ENCODE results near the gene PPFIA1.
"Not testable (repeated sequence)": the region's sequence is repeated elsewhere in the genome, so short reads cannot be mapped to it uniquely, and the experiment has no call there.

Gene PPFIA1

DNA sequence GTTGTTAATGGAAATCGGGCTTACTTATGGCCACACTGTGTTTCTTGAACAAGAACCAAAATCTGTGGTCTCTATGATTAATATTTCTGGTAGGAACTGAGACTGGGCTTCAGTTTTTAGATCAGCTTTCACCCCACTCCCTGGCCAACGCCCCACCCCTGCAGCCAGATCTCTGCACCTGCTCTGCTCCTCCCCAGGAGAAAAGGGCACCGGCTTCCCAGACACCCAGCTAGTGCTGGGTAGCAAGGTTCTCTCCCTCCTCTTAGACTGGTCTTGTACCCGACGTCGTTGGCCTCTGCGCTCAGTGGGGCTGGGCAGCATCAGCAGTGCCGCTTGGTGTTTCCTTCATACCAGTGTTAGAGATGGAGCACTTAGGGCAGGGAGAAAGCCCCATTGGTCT, 110.9 kb downstream of the PPFIA1 start:
- TF ChIP-seq, protein P1, sequence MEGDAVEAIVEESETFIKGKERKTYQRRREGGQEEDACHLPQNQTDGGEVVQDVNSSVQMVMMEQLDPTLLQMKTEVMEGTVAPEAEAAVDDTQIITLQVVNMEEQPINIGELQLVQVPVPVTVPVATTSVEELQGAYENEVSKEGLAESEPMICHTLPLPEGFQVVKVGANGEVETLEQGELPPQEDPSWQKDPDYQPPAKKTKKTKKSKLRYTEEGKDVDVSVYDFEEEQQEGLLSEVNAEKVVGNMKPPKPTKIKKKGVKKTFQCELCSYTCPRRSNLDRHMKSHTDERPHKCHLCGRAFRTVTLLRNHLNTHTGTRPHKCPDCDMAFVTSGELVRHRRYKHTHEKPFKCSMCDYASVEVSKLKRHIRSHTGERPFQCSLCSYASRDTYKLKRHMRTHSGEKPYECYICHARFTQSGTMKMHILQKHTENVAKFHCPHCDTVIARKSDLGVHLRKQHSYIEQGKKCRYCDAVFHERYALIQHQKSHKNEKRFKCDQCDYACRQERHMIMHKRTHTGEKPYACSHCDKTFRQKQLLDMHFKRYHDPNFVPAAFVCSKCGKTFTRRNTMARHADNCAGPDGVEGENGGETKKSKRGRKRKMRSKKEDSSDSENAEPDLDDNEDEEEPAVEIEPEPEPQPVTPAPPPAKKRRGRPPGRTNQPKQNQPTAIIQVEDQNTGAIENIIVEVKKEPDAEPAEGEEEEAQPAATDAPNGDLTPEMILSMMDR (IDR thresholded peaks at IDR 0.05; ENCODE audit: borderline replicate concordance, control extremely low read depth, extremely low read depth, insufficient read depth, missing control alignments): no peak
- DNase-seq (ENCODE audit: low spot score): no peak
- in situ Hi-C loops (cut with MboI; ENCODE audit: low sequenced_read_pairs, unreplicated experiment): no loop called here

DNA sequence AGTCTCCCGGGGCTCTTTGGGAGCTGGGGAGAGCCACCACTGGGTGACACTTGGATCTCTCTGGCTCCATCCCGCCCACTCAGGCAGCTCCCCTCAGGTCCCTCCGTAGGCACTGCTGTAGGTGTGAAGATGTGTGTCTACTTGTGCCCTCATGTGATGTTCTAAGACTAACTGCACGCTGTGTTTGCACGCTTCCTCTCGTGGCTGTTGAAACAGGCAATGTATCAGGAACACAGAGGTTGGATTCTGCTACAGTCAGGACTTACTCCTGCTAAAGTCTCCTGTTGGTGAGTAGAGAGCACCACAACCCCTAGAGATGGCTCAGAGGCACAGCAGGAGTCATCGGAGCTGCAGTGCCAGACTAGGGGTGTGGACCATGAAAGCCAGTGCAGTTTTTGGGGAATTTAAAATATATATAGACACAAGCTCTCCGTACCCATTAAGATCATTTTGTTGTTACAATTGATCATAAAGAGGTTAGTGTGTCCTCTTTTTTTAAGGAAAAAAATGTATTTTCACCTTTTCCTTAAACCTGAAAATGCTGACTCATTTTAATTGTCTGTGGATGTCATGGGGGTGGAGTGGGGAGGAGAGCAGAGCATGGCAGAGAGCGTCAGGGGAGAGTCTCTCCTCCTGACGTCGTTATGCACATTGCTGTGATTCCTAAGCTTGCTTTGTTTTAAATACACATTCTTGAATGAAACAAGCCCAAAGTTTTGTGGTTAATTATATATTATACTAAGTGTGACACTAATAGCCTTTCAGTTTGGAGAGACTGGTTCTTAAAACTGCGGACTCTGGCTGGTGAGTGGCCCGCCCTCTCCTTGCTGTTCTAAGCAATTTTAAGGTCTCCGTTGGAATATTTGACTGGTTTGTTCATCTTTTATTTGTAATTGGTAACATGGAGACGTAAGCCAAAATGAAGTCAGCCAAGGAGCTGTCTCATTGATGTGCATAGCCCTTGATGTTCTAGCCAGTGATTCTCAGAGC, 111.7 kb downstream of the PPFIA1 start:
- in situ Hi-C loops (cut with MboI; ENCODE audit: low sequenced_read_pairs, unreplicated experiment): no loop called here
- DNase-seq (ENCODE audit: low spot score): no peak
- TF ChIP-seq, protein P1 (IDR thresholded peaks at IDR 0.05; ENCODE audit: borderline replicate concordance, control extremely low read depth, extremely low read depth, insufficient read depth, missing control alignments): no peak

DNA sequence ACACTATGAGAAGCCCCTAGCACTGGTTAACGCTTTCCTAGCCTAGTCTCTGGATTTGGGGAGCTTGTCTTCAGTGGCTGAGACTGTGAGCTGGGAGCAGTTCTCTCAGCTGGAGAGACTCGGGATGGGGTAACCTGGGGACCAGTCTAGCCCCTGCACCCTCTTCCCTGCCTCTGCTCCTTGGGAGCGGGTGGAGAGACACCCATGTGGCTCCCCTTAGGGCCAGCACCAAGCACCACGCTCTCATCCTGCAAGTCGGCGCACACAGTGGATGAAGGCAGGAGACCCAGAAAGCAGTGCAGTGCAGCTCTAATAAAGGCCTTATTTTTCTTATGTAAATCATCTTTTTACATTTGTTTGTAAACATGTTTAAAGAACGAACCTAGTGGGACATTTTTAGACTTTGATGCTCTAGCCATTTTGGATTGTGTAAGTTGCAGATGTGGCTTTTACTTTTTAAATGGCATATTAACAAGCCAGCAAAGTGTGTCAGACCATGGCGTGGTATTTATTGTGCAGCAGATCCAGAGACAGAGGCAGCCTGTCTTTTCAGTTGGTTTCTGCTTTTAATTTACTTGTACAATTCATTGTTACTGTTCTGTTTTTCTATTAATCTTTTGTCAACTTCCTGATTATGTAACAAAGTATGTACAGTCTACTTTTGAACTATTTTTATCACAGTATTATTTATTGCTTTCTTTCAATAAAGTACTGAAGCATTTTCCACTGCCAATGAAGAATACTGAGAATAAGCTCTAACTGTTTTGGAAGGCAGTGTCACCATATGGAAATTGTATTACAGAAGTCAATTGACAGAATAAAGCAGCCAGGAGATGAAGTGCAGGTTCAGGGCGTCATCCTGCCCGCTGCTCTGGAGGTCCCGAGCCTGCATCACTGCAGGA, 113.4 kb downstream of the PPFIA1 start:
- TF ChIP-seq, protein P1 (IDR thresholded peaks at IDR 0.05; ENCODE audit: borderline replicate concordance, control extremely low read depth, extremely low read depth, insufficient read depth, missing control alignments): no peak
- in situ Hi-C loops (cut with MboI; ENCODE audit: low sequenced_read_pairs, unreplicated experiment): no loop called here
- no peak for DNase-seq (ENCODE audit: low spot score)

DNA sequence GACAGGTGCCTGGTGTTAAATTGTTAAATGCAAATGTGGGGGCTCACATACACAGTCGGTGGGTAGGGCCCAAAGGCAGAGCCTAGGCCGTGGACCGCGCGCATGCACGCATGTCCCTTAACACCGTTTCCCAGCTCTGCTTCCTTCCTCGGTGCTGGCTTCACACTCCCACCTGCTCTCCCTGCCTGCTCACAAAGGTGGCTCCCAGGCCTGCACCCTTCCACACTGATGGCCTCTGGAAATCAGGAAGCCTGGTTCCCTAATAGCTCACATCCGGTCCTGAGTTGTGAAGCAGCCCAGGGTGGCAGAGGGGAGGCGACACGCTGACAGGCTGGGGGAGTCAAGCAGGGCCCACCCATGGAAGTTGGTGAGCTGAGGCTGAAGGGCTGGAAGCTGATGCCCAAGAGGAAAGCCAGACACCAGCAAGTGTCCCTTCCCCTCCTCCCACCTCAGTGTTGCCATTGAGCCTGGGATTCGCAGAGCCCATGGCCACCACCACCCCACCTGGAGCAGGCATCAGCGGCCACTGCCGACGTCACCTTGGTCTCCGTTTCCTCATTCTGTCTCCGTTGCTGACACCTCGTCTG, 114.2 kb downstream of the PPFIA1 start:
- DNase-seq (ENCODE audit: low spot score): no peak
- TF ChIP-seq, protein P1 (IDR thresholded peaks at IDR 0.05; ENCODE audit: borderline replicate concordance, control extremely low read depth, extremely low read depth, insufficient read depth, missing control alignments): no peak
- in situ Hi-C loops (cut with MboI; ENCODE audit: low sequenced_read_pairs, unreplicated experiment): no loop called here

DNA sequence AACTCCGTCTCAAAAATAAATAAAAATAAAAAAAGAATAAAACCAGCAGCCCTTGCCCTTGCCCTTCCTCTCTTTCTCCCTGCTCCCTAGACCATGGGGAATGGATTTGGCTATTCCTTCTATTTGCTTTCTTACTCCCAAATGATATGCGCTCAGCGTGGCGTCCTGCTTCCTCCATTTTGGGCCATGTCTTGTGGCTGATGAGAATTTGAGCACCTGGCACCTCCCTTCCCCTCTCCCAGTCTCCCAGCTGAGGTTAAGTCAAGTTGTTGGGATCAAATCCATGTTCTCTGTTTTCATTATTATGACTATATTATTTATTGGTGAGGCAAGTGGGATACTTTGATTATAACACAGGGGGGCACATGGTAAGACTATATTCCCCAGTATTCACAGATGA, 117.1 kb downstream of the PPFIA1 start:
- DNase-seq (ENCODE audit: low spot score): no peak
- TF ChIP-seq, protein P1 (IDR thresholded peaks at IDR 0.05; ENCODE audit: borderline replicate concordance, control extremely low read depth, extremely low read depth, insufficient read depth, missing control alignments): no peak
- in situ Hi-C loops (cut with MboI; ENCODE audit: low sequenced_read_pairs, unreplicated experiment): no loop called here

DNA sequence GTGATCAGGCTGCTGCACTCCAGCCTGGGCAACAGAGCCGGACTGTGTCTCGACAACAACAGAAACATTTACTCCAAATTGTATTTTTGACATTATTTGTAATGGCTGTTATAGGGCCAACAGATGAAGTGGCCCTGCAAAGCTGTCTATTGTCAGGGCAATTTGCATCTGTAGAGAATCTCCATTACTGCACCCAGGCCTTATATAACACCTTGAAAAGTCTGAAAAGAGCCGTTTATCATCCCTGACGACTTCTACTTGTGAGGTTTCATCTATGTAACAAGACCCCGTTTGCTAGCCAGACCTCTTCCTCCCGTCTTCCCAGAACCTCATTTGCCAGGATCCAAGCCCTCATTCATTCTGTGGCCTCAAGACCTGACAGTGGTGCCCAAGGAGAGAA, 118.7 kb downstream of the PPFIA1 start:
- TF ChIP-seq, protein P1 (IDR thresholded peaks at IDR 0.05; ENCODE audit: borderline replicate concordance, control extremely low read depth, extremely low read depth, insufficient read depth, missing control alignments): no peak
- in situ Hi-C loops (cut with MboI; ENCODE audit: low sequenced_read_pairs, unreplicated experiment): no loop called here

DNA sequence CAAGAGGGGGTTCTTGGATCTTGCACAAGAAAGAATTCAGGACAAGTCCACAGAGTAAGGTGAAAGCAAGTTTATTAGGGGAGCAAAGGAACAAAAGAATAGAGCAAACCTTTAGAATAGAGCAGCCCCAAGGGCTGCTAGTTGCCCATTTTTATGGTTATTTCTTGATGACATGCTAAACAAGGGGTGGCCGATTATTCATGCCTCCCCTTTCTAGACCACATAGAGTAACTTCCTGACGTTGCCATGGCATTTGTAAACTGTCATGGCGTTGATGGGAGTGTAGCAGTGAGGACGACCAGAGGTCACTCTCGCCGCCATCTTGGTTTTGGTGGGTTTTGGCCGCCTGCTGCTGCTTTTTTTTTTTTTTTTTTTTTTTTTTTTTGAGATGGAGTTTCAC, 120.4 kb downstream of the PPFIA1 start:
- DNase-seq (ENCODE audit: low spot score); in situ Hi-C loops (cut with MboI; ENCODE audit: low sequenced_read_pairs, unreplicated experiment): not testable (repeated sequence)

More for the DNA sequence above, 118.7 kb downstream of the PPFIA1 start:
- no peak for DNase-seq (ENCODE audit: low spot score)
